Glomerular visceral epithelial cell (primary cell): ENCODE measurements around the gene CUX1.

Source experiments
- DNase-seq: peaks from one replicate; pipeline ENCODE4 v3.0.0-alpha.2; 2016; ENCODE audit errors: extremely low spot score

CUX1 gene

GRCh38 chr7:101896316-101896715 lies 78.9 kb downstream of the CUX1 start:
- no peak for DNase-seq

DNA sequence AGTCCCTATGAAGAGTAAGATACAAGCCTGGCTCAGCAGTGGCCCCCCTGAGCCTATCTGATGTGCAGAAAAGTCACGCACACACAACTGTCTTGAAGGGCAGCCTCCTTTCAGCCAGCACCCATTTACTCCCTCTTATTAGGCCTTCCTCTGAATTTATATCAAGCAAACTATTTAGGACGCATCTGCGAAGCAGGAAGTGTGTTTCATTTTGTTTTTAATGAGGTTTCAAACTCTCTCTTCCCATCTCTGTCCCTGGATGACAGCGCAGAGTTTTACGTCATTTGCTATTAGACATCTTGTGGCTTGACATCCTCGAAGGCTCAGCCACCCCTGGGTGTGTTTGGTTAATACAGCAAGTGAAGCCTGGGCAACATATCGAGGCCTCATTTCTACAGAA lies 79.5 kb downstream of the CUX1 start:
- no peak for DNase-seq

DNA sequence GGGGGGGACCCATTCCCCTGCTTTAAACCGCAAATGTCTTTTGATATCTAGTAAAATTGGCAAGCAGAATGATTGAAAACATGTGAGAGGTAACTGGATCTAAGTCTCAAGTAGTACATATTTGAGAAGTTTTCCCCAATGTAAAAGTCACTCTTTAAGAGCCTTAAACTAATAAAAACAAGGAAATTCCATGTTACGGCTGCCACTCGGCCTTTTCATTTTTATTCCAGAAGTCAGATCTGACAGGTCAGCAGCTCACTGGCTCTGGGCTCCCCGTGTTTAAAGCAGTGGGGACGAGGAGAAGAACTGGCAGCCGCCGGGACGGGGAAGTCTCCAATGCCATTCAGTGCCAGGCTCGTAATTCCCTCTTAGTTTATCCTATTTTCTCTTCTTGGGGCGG lies 80.7 kb downstream of the CUX1 start:
- DNase-seq: no peak

- DNase-seq: no peak
Measured at GRCh38 chr7:101899616-101900015, 82.2 kb downstream of the CUX1 start.

DNA sequence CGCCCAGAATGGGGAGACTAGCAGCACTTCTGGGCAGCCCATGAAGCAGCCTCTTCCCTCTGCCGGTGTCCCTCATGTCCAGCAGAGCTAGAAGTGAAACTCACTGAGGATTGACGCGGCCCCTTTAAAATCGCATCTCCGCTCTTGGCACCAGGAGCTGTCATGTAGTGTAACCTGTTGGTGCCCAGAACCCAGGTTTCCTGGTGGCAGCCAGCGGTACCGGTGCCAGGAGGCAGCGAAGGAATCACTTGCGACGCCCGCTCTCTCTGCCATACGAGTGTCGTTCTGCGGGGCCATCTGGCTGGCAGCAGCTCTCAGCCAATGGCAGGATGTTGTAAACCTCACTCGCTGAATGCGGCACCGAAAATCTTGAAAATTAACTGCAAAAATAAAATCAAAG lies 82.7 kb downstream of the CUX1 start:
- no peak for DNase-seq

GRCh38 chr7:101901661-101902491 lies 84.5 kb downstream of the CUX1 start:
- DNase-seq: no peak

DNA sequence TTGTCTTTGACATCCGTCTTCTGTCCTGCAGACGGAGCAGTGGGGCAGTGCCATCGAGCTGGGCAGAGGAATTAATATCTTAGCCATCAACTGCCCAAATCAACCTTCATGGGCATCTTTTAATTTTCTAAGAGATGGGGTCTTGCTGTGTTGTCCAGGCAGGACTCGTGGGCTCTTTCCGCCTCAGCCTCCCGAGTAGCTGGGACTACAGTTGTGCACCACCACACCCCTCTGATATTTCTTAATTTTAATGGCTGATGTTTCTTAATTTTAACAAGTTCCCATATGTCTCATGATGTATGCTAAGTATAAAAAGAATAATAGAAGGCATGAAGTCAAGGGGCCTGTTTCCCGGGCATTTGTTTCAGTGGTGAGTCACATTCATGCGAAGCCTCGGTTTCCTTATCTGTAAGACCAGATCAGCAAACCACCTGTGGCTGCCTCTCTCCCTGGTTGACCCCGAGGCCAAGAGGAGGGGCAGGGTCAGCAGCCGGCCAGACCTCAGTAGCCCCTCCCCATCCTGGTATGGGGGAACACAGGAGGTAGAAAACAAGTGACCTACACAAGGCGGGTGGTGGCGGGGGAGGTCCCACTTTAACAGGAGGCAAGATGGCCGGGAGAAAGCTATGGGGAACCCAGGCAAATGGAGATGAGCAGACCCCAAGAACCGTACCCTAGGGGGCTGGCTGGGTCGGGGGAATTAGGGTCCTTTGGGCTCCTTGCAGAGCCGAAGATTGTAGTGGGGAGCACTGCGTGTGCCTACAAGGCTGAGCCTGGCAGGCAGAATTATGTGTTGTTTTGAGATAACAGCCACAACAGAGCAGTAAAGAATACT lies 85.5 kb downstream of the CUX1 start:
- no peak for DNase-seq

DNA sequence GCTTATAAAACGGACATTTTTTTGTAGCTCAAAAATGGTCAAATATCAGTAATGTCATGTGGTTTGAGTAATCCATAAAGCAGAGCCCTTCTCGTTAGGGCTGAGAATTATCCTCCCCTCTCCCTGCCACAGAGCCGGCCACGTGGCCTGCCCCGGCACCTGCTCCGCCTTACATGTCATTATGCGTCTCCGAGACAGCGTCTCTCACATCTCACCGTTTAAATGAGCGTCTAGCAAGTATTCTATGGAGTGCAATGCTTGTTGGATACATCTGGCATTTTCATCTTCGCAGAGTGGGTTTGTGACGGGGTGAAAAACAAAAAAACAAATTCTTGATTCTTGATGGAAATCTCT lies 86.1 kb downstream of the CUX1 start:
- no peak for DNase-seq

DNA sequence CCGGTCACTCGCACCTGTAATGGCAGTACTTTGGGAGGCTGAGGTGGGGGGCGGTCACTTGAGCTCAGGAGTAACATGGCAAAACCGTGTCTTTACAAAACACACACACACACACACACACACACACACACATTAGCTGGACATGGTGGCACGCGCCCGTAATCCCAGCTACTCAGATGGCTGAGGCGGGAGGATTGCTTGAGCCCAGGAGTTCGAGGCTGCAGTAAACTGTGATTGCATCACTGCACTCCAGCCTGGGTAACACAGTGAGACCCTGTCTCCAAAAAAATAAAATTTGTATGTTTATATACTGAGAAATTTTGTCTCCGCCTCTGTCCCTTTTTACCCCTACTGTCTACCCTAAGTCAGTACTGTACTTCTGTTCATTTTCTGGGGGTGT lies 86.6 kb downstream of the CUX1 start:
- DNase-seq: no peak

DNA sequence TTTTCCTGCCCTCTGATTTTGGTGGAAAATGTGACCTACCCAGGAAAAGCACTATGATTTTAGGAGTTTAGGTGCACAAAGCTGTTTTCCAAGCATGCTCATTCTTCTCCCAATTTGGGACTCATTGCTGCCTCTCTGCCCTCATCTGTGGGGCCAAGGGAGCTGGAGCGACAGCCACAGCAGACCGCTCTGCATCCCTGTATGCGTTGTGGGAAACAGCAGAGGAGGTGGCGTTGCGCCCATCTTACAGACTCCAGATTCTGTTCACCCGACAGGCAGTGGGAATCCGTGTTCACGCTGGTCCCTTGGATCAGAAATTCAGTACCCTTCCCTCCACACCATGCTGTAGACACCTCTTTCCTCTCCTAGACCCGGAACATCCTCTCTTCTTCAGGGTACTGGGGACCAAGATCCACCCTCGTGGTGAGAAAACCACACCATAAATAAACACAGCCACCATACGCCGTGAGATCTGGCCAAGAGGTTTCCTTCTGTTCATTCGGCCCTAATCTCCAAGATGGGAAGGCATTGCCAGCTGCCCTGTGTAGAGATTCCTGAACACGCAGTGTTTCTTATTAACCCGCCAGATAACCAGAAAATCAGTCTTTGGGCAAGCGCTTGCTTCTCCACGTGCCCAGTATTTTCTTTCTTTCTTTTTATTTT lies 87.9 kb downstream of the CUX1 start:
- no peak for DNase-seq

DNA sequence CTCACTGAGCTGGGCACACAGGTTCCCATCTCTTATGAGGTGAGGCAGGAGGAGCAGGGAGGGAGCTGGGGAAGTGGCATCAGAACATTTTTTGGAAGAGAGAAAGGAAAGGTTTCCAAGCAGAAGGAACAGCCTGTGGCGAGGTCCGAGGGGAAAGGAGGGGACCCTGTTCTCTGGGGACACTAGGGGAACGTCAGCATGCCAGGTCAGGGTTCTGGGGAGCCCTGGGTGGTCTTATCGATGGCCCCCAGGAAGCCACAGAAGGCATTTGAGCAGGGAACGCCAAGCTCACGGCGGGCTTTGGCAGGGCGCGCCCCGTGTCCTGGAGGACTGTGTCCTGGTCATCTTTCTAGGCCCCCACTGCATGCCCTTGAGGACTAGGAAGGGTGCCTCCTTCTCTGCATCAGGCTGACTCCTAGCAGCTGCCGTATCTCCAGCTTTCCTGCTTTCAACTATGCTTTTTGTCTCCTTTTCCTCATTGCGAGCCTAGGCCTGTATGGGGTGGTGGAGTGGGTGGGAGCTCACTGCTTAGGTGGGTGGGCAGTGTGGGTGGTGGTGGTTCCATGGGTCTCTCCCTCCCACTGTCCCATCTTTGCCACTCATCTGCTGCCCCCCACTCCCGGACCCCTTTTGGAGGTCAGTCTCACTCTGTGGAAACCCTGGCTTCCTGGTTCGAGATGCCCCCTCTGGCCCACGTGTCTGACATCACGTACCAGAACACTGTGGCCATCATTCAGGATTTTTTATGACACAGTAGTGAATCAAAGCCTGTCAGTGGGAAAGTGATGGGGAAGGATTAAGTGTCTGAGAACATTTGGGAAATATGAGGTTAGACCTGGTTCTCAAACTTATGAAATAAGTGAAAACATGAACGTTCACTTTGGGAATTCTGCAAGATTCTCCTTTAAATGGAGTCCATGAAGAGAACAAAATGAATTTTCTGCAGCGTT lies 89.1 kb downstream of the CUX1 start:
- DNase-seq: no peak

- DNase-seq: no peak
Measured at GRCh38 chr7:101910991-101911799, 93.8 kb downstream of the CUX1 start.

DNA sequence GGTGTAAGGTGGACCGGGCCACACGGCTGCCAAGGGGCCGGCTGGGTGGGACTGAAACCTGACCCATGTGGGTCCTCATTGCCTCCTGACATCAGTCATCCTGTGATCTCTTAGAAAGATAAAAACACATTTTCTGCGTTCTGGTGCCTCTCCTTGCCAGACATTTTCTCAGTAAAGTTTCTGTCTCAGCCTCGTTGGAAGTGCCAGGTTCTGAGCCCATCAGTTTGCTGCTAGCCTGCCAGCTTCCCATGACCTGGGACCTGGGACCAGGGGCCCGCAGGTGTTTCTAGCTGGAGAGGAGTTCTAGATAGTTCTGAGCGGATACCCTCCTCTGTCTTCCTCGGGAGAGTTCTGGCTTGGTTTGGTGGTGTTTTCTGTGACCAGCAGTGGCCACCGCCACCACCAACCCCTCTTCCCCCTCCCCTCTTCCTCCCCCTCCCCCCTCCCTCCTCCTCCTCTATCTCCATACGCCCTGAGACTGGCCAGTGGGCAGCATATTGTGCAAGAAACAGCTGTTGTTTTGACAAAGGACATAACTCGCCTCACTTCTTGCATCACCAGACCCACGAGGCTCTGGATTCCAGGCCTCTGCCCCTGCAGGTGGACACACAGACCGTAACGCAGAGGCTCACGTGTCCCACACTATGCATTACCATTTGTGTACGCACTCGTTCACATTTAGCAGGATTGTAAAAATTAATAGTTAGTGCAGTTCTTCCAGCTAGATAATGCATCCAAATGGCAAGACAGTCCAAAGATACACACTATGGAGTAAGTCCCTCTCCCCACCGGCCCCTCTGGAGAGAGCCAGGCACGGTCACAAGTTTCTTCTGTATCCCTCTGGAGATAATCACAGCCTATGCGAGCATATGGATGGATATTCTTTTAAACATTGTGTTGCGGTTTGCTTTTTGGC lies 94.6 kb downstream of the CUX1 start:
- DNase-seq: peak; percentile 47

- peak; percentile 15 for DNase-seq
Measured at GRCh38 chr7:101912716-101913110, 95.3 kb downstream of the CUX1 start.

GRCh38 chr7:101913247-101913721 lies 95.9 kb downstream of the CUX1 start:
- DNase-seq: no peak

DNA sequence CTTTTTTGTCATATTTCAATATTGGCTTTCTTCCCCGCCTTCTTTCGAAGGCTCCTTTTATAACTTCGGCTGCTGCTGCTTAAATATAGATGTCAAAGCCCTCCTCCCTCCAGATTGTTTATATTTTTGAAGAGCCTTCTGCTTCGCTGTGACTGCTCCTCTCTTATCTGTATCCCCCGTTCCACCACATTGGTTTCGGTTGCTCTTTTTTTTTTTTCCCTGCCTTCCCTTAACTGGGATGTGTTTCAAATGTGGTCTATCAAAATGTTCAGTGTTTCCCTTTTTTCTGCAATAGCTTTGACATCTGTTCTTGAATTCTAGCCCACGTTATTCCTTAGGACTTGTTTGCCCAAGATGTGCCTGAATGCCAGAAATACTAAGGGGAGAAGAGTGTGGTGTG lies 96.4 kb downstream of the CUX1 start:
- no peak for DNase-seq

DNA sequence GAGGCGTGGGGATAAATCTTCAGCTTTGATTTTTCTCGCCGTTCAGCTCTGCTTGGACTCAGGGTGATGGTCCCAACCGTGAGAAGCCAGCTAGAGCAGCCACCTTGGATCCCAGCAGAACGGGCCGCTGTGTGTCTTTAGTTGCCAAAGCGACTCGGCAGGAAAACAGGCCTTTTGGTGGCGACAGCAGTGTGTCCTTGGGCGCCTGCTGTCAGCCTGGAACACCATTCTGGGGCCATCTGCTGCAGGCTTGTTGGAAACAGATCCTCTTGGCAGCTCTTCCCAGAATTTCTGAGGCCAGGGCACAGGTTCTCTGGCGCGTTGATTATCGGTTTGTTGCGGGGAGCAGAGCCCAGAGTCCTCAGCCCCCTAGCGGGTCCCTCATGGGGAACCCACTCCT lies 97.6 kb downstream of the CUX1 start:
- DNase-seq: no peak

DNA sequence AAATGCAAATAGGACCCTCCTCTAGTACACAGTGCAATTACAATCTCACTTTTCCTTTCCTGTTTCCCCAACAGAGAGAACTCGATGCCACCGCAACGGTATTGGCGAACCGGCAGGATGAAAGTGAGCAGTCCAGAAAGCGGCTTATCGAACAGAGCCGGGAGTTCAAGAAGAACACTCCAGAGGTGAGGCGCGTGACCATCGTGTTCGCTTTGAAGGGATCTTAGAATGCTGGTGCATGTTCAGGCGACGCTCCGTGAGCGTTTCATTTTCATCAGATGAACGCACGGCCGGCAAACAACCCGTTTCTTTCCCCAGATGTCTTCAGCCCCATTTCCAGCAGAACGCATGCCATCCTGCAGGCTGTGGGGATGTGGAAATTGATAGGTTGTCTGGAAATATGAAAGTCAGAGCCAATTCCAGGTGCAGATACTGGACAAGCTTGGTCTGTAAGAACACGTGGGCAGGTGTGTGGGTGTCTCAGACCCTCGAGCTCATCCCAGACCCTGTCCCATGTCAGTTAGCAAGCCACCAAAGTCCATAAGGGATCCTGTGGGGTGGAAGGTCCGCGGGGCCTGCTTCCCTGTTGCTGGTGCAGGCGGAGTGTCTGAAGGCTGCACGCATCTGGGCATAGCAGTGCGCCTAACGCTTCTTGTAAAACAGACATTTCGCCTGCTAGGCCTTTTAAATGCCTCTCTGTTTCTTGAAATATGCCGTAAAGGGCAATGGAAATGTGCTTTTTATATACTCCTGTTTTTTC lies 98.8 kb downstream of the CUX1 start:
- DNase-seq: no peak

- no peak for DNase-seq
Measured at GRCh38 chr7:101916876-101917275, 99.5 kb downstream of the CUX1 start.
